H9 (cell line): ENCODE measurements around the gene RBM44. TPM values are rescaled to one million over a fixed set of nuclear protein-coding genes. Genes with fewer than 3 reads are reported as not detected.

Experiments
- DNase-seq: peaks from one replicate; pipeline ENCODE4 v3.0.0-alpha.2; 2017
- H2AFZ ChIP-seq: one replicate; pipeline ENCODE4 v1.6.1; 2013; ENCODE audit warnings: mild to moderate bottlenecking, low read length, control low read depth, moderate library complexity
- H2AK5ac ChIP-seq: 2 replicates; pipeline ENCODE4 v1.6.1; 2013; ENCODE audit warnings: low read length, control low read depth, mixed read lengths; ENCODE audit not compliant: insufficient read length
- H2BK120ac ChIP-seq: one replicate; pipeline ENCODE4 v1.6.1; 2013; ENCODE audit warnings: low read depth, mild to moderate bottlenecking, low read length, control low read depth, inconsistent platforms; ENCODE audit not compliant: poor library complexity, severe bottlenecking
- H2BK12ac ChIP-seq: 2 replicates; pipeline ENCODE4 v1.6.1; 2013; ENCODE audit warnings: low read length, control low read depth, mixed read lengths, low read depth; ENCODE audit not compliant: insufficient read length
- H2BK15ac ChIP-seq: 2 replicates; pipeline ENCODE4 v1.6.1; 2013; ENCODE audit warnings: low read depth, low read length, control low read depth
- H2BK20ac ChIP-seq: one replicate; pipeline ENCODE4 v1.6.1; 2013; ENCODE audit warnings: low read depth, mild to moderate bottlenecking, low read length, control low read depth, inconsistent platforms; ENCODE audit not compliant: poor library complexity, severe bottlenecking
- H2BK5ac ChIP-seq: 2 replicates; pipeline ENCODE4 v1.6.1; 2013; ENCODE audit warnings: low read length, control low read depth, mixed read lengths; ENCODE audit not compliant: insufficient read length
- H3K14ac ChIP-seq: 2 replicates; pipeline ENCODE4 v1.6.1; 2013; ENCODE audit warnings: low read length, control low read depth; ENCODE audit not compliant: insufficient read depth
- H3K18ac ChIP-seq: 2 replicates; pipeline ENCODE4 v1.6.1; 2013; ENCODE audit warnings: low read depth, mild to moderate bottlenecking, mixed read lengths, low read length, control low read depth; ENCODE audit not compliant: insufficient read length
- H3K23ac ChIP-seq: 2 replicates; pipeline ENCODE4 v1.6.1; 2013; ENCODE audit warnings: low read length, control low read depth, mixed read lengths, low read depth; ENCODE audit not compliant: insufficient read length
- H3K23me2 ChIP-seq: 2 replicates; pipeline ENCODE4 v1.6.1; 2013; ENCODE audit warnings: low read depth, mild to moderate bottlenecking, mixed read lengths, low read length, control low read depth; ENCODE audit not compliant: insufficient read length, poor library complexity, severe bottlenecking
- H3K27ac ChIP-seq: 2 replicates; pipeline ENCODE4 v1.5.1; 2013; ENCODE audit warnings: low read length, control low read depth, mixed read lengths, low read depth; ENCODE audit not compliant: insufficient read length
- H3K27me3 ChIP-seq: 2 replicates; pipeline ENCODE4 v1.6.1; 2013; ENCODE audit warnings: low read length, control low read depth, inconsistent platforms; ENCODE audit not compliant: insufficient read depth
- H3K4ac ChIP-seq: 2 replicates; pipeline ENCODE4 v1.6.1; 2013; ENCODE audit warnings: low read depth, mild to moderate bottlenecking, control low read depth, inconsistent platforms, low read length, moderate library complexity
- H3K4me1 ChIP-seq: 2 replicates; pipeline ENCODE4 v1.6.1; 2013; ENCODE audit warnings: low read length, control low read depth, inconsistent platforms; ENCODE audit not compliant: insufficient read depth
- H3K4me2 ChIP-seq: 2 replicates; pipeline ENCODE4 v1.6.1; 2013; ENCODE audit warnings: low read length, control low read depth, mixed read lengths; ENCODE audit not compliant: insufficient read length, insufficient read depth
- H3K56ac ChIP-seq: 2 replicates; pipeline ENCODE4 v1.6.1; 2013; ENCODE audit warnings: low read depth, mild to moderate bottlenecking, mixed read lengths, low read length, control low read depth; ENCODE audit not compliant: insufficient read length
- H3K79me1 ChIP-seq: 2 replicates; pipeline ENCODE4 v1.6.1; 2013; ENCODE audit warnings: low read depth, mild to moderate bottlenecking, moderate library complexity, low read length, control low read depth, inconsistent platforms; ENCODE audit not compliant: insufficient read depth, poor library complexity, severe bottlenecking
- H3K79me2 ChIP-seq: 2 replicates; pipeline ENCODE4 v1.6.1; 2013; ENCODE audit warnings: low read length, control low read depth, inconsistent platforms; ENCODE audit not compliant: insufficient read depth
- H3K9ac ChIP-seq: 2 replicates; pipeline ENCODE4 v1.6.1; 2013; ENCODE audit warnings: low read length, control low read depth, mixed read lengths; ENCODE audit not compliant: insufficient read length; ENCODE audit errors: extremely low read depth
- H3K9me3 ChIP-seq: one replicate; pipeline ENCODE4 v1.6.1; 2013; ENCODE audit warnings: low read depth, low read length, inconsistent platforms; ENCODE audit not compliant: control insufficient read depth
- H3T11ph ChIP-seq: one replicate; pipeline ENCODE4 v1.6.1; 2013; ENCODE audit warnings: mild to moderate bottlenecking, low read length, control low read depth, inconsistent platforms
- H4K20me1 ChIP-seq: one replicate; pipeline ENCODE4 v1.6.1; 2013; ENCODE audit not compliant: control insufficient read depth, insufficient read length, insufficient read depth
- H4K5ac ChIP-seq: 2 replicates; pipeline ENCODE4 v1.6.1; 2013; ENCODE audit warnings: low read depth, mild to moderate bottlenecking, mixed read lengths, low read length, control low read depth; ENCODE audit not compliant: insufficient read length
- H4K8ac ChIP-seq: replicated peaks from 2 replicates; pipeline ENCODE4 v1.6.1; 2013; ENCODE audit warnings: low read length, control low read depth, mixed read lengths, low read depth; ENCODE audit not compliant: insufficient read length
- H4K91ac ChIP-seq: 2 replicates; pipeline ENCODE4 v1.6.1; 2013; ENCODE audit warnings: low read depth, mild to moderate bottlenecking, moderate library complexity, mixed read lengths, low read length, control low read depth; ENCODE audit not compliant: insufficient read length
- H3K27ac Mint-ChIP-seq, 3 experiments: 2 replicates in 2 of 3; 3 replicates in 1 of 3; pipeline ENCODE4 v1.8.0; 2020 to 2021; ENCODE audit warnings: mixed read lengths in 3 of 3, mild to moderate bottlenecking in 1 of 3, moderate library complexity in 1 of 3
- H3K27me3 Mint-ChIP-seq: 2 replicates; pipeline ENCODE4 v1.8.0; 2021; ENCODE audit warnings: low read depth, mild to moderate bottlenecking, moderate library complexity, mixed read lengths
- H3K36me3 Mint-ChIP-seq, 3 experiments: 2 replicates in 2 of 3; 3 replicates in 1 of 3; pipeline ENCODE4 v1.8.0; 2020 to 2021; ENCODE audit warnings: low read depth in 3 of 3, mixed read lengths in 3 of 3; ENCODE audit not compliant: insufficient read depth in 1 of 3
- H3K4me1 Mint-ChIP-seq, 2 experiments: 2 replicates each; pipeline ENCODE4 v1.8.0; 2020; ENCODE audit warnings: mixed read lengths in 2 of 2
- H3K4me3 Mint-ChIP-seq, 2 experiments: 2 replicates in 1 of 2; 3 replicates in 1 of 2; pipeline ENCODE4 v1.8.0; 2020 to 2021; ENCODE audit warnings: mild to moderate bottlenecking in 2 of 2, mixed read lengths in 2 of 2, moderate library complexity in 1 of 2
- H3K9me3 Mint-ChIP-seq, 2 experiments: 2 replicates in 1 of 2; 3 replicates in 1 of 2; pipeline ENCODE4 v1.8.0; 2020; ENCODE audit warnings: mild to moderate bottlenecking in 2 of 2, mixed read lengths in 2 of 2, moderate library complexity in 1 of 2
- CTCF ChIP-seq: fragments of 200-600 bp; sonication (generic); conservative IDR thresholded peaks from 3 replicates; pipeline ENCODE4 v1.8.0; 2021; ENCODE audit warnings: antibody characterized with exemption, mild to moderate bottlenecking
- WGBS: extraction: QIAGEN DNeasy Blood & Tissue Kit; methylation state at CpG from one replicate; pipeline ENCODE4 v1.1.7; 2013; ENCODE audit warnings: missing lambda C conversion rate, low lambda C conversion rate, mixed read lengths; ENCODE audit not compliant: insufficient read length; ENCODE audit errors: extremely low coverage; 5-methylcytosine and 5-hydroxymethylcytosine counted together
- total RNA-seq: library from RNA; stranded (reverse); gene quantifications from 2 replicates; pipeline ENCODE4 v1.2.1, GENCODE V29; 2021

The RBM44 gene
- total RNA-seq, 1 experiment from 2014 or later = 0.15 TPM

DNA sequence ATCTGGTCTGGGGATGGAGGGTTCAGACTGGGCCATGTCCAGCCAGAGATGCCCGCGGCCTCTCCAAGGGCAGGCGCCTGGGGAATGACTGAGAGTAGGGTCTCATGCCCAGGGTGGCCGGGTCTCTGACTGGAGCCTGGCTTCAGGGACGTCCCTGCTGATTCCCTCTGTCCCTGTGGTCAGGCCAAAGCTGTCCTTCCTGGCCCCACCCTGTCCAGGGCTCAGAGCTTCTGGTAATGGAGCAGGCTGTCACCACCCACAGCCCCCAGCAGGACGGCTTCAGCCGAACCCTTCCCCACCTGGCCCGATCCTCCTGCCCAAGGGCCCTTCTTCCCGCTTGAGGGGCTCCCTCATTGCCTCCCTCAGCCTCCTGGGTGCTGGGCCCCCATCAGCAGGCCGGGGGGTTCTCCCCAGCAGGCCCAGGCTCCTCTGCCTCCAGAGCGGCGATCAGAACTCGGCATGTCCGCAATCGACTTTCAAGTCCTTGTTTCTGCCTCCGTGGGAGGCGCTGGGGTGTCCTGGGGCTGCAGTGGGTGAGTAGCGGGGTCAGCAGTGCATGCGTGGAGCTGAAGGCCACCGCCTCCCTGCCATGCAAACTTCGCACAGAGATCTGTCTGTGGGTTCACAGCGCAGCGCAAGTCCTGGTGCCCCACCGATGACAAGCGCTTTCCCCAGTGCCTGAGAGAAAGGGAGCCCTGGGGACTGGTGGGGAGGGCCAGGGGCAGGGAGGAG is 79.2 kb downstream of the RBM44 start:
- Histone ChIP-seq H3K27ac (no peak overlapping the region), H4K5ac (no peak overlapping the region), H2BK15ac (no peak overlapping the region), H2BK5ac (no peak overlapping the region), H4K20me1 (no peaks in the 10 kb centered on the region), H3K79me1 (no peaks in the 10 kb centered on the region), H3T11ph (no peak overlapping the region), H2BK120ac (no peak overlapping the region), H3K23ac (no peak overlapping the region), H3K27me3 (no peaks in the 10 kb centered on the region), H3K9me3 (no peaks in the 10 kb centered on the region), H4K91ac (no peak overlapping the region), H3K23me2 (no peaks in the 10 kb centered on the region), H4K8ac (no peak overlapping the region), H3K4me2 (no peak overlapping the region), H2AK5ac (no peak overlapping the region), H2BK20ac (no peak overlapping the region), H3K14ac (no peak overlapping the region; the same call in 1 of the 2 replicates), H3K9ac (no peak overlapping the region), H3K56ac (no peak overlapping the region), H3K18ac (no peak overlapping the region), H3K79me2 (no peaks in the 10 kb centered on the region), H2BK12ac (no peak overlapping the region), H3K4me1 (no peaks in the 10 kb centered on the region; the same call in 1 of the 2 replicates), H3K4ac (no peak overlapping the region), H2AFZ (no peak overlapping the region)
- no peak for DNase-seq
- H3K27ac Mint-ChIP-seq = no peak overlapping the region
- H3K9me3 Mint-ChIP-seq = no peaks in the 10 kb centered on the region
- no peaks in the 10 kb centered on the region; a peak in 1 of 7 replicates for H3K36me3 Mint-ChIP-seq
- peaks cover 8 to 9% of the 10 kb centered on the region in 2 experiments for H3K4me1 Mint-ChIP-seq
- TF ChIP-seq CTCF = no peak
- peaks cover 2% of the 10 kb centered on the region for H3K27me3 Mint-ChIP-seq
- H3K4me3 Mint-ChIP-seq = no peak overlapping the region
- no CpG with 5 or more reads among the region's 25 CpGs for WGBS
